GM23248 (cell line): Measurements from ENCODE around the gene VSIG2.

Experiments
- EZH2 ChIP-seq: fragments of 200-600 bp; sonication (generic); IDR thresholded peaks from 2 replicates; pipeline ENCODE4 v1.6.1; 2018; ENCODE audit warnings: antibody characterized with exemption, mild to moderate bottlenecking; ENCODE audit not compliant: insufficient read depth, poor library complexity, severe bottlenecking
- EZH2phosphoT487 ChIP-seq: fragments of 200-600 bp; sonication (generic); IDR thresholded peaks from 2 replicates; pipeline ENCODE4 v1.6.1; 2018; ENCODE audit warnings: antibody characterized with exemption, moderate library complexity, mild to moderate bottlenecking, low read depth; ENCODE audit not compliant: insufficient read depth

DNA sequence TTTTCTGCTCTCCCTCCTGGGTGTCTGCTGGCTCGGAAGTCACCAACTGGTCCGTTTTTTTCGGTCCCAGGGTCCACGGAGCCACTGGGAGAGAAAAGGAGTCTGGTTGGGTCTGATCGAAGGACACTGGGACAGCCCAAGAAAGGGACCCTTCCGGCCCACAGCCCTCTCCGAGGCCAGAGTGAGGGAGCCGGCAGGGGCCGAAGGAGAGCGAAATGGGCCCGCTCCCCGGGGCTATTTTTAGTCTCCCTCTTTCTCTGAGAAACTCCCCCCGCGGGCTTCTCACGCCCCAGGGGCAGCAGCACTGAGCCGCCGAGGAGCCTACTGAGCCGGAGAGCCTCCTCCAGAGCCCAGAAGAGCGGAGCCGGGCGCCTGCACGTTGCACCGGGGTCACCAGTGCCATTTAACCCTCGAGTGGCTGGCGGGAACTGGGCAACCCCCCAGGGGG lies 8.2 kb upstream of the VSIG2 start:
- TF ChIP-seq EZH2 (no peak), EZH2phosphoT487 (no peak)
